Sigmoid colon (tissue), 4 donors: ENCODE results near the gene CCL14.

ENCODE experiments used
- CTCF ChIP-seq, 4 experiments: fragments of 450-650 bp in 3 of 4; fragments of 200-600 bp in 1 of 4; IDR thresholded peaks; one replicate each; pipeline ENCODE4 v1.5.1; 2016 to 2019; ENCODE audit warnings: antibody characterized with exemption in 4 of 4, mild to moderate bottlenecking in 3 of 4, moderate library complexity in 2 of 4
- POLR2A ChIP-seq, 2 donors: fragments of 450-650 bp; IDR thresholded peaks; one replicate each; pipeline ENCODE4 v1.6.1; 2016; ENCODE audit warnings: antibody characterized with exemption in 2 of 2, mild to moderate bottlenecking in 2 of 2, moderate library complexity in 2 of 2
- POLR2AphosphoS5 ChIP-seq, 4 donors: sonication (generic); formaldehyde crosslinking; IDR thresholded peaks; one replicate each; pipeline ENCODE4 v1.6.1; 2017; ENCODE audit warnings: antibody characterized with exemption in 4 of 4

GRCh38 chr17:36017799-36018198, 31.3 kb upstream of the CCL14 start, which contains the start of gene CCL23:
- no peak for TF ChIP-seq CTCF (IDR thresholded peaks at IDR 0.05)
- TF ChIP-seq POLR2A (IDR thresholded peaks at IDR 0.05), result no peak
- TF ChIP-seq POLR2AphosphoS5 (IDR thresholded peaks at IDR 0.05), result no peak
